GM12878 (cell line): ENCODE data around the gene NTN3. TPM values are rescaled to one million over a fixed set of nuclear protein-coding genes. Genes with fewer than 3 reads are reported as not detected.
A peak's percentile ranks its signal among the peaks of the same experiment; 100 is the strongest.

Source experiments
- CREB1 ChIP-seq: IDR thresholded peaks from 2 replicates; pipeline ENCODE4 v1.6.1; 2012; ENCODE audit warnings: low read depth, mild to moderate bottlenecking, inconsistent platforms
- EGR1 ChIP-seq, 2 experiments: IDR thresholded peaks; 1 replicate in 1 of 2; 2 replicates in 1 of 2; pipeline ENCODE4 v1.6.1; 2011 to 2012; ENCODE audit warnings: low read depth in 2 of 2, low read length in 2 of 2, borderline replicate concordance in 1 of 2, mild to moderate bottlenecking in 1 of 2, moderate library complexity in 1 of 2
- KLF5 ChIP-seq: fragments of 450-650 bp; IDR thresholded peaks from 2 replicates; pipeline ENCODE4 v1.6.1; 2014; ENCODE audit warnings: mild to moderate bottlenecking; ENCODE audit not compliant: partially characterized antibody
- LARP7 ChIP-seq: fragments of 450-650 bp; IDR thresholded peaks from 2 replicates; pipeline ENCODE4 v1.6.1; 2017; ENCODE audit warnings: mild to moderate bottlenecking
- MTA2 ChIP-seq: fragments of 450-650 bp; IDR thresholded peaks from 2 replicates; pipeline ENCODE4 v1.6.1; 2016; ENCODE audit warnings: low read depth, mild to moderate bottlenecking, moderate library complexity
- PML ChIP-seq: IDR thresholded peaks from 2 replicates; pipeline ENCODE4 v1.6.1; 2012; ENCODE audit warnings: low read length, inconsistent platforms
- POLR2AphosphoS5 ChIP-seq: IDR thresholded peaks from 2 replicates; pipeline ENCODE4 v1.6.1; 2011; ENCODE audit warnings: mild to moderate bottlenecking, low read length, inconsistent platforms
- RAD21 ChIP-seq: IDR thresholded peaks from 2 replicates; pipeline ENCODE4 v1.6.1; 2011; ENCODE audit warnings: mild to moderate bottlenecking, low read depth, low read length, moderate library complexity; ENCODE audit not compliant: insufficient read depth
- SP1 ChIP-seq: IDR thresholded peaks from one replicate; pipeline ENCODE4 v1.6.1; 2011; ENCODE audit warnings: low read depth, low read length
- STAT1 ChIP-seq: fragments of 450-650 bp; conservative IDR thresholded peaks from 2 replicates; pipeline ENCODE4 v1.6.1; 2014; ENCODE audit warnings: antibody characterized with exemption, mild to moderate bottlenecking
- ZNF24 ChIP-seq: fragments of 450-650 bp; IDR thresholded peaks from 2 replicates; pipeline ENCODE4 v1.6.1; 2017; ENCODE audit warnings: antibody characterized with exemption, mild to moderate bottlenecking
- polyA plus RNA-seq, 11 experiments: library from polyadenylated mRNA; depleted of rRNA in 4 of 11; unstranded in 6 of 11; stranded (reverse) in 5 of 11; fragments of >200 nt; fragmentation: Nextera tagmentation in 4 of 11; fragmentation: Illumina TruSeq in 1 of 11; extraction: Ambion mirVana in 4 of 11; extraction: Trizol in 1 of 11; gene quantifications; 1 replicate in 1 of 11; 2 replicates in 10 of 11; pipeline versions ENCODE4 v1.2.1 to v1.2.3, GENCODE V29; 2011 to 2016; ENCODE audit warnings: inconsistent platforms in 2 of 11, missing spikeins in 2 of 11, low read depth in 1 of 11
- total RNA-seq, 4 experiments: library from RNA; depleted of rRNA in 3 of 4; stranded (reverse); fragments of >200 nt in 3 of 4; fragmentation: Illumina TruSeq in 1 of 4; extraction: Trizol in 1 of 4; gene quantifications; 2 replicates each; pipeline versions ENCODE4 v1.2.1 to v1.2.3, GENCODE V29; 2013 to 2021
- TF ChIP-seq, protein P1 (sequence below): fragments of 450-650 bp; formaldehyde crosslinking; IDR thresholded peaks from 2 replicates; pipeline ENCODE4 v1.4.0; 2022; ENCODE audit warnings: mild to moderate bottlenecking, moderate library complexity
- TF ChIP-seq, protein P2 (sequence below): fragments of 450-650 bp; conservative IDR thresholded peaks from 2 replicates; pipeline ENCODE4 v1.6.1; 2017; ENCODE audit warnings: mild to moderate bottlenecking, moderate library complexity
- TF ChIP-seq, protein P3 (sequence below): fragments of 150-350 bp; IDR thresholded peaks from 2 replicates; pipeline ENCODE4 v1.6.1; 2014; ENCODE audit warnings: mild to moderate bottlenecking, low read depth, low read length
- TF ChIP-seq, protein P4 (sequence below): fragments of 450-650 bp; IDR thresholded peaks from 2 replicates; pipeline ENCODE4 v1.6.1; 2017; ENCODE audit warnings: antibody characterized with exemption, mild to moderate bottlenecking, moderate library complexity
- TF ChIP-seq, protein P5 (sequence below), 3 experiments: IDR thresholded peaks in 2 of 3; conservative IDR thresholded peaks in 1 of 3; 2 replicates each; pipeline ENCODE4 v1.5.1; 2011; ENCODE audit warnings: low read depth in 3 of 3, low read length in 3 of 3, mild to moderate bottlenecking in 3 of 3, control low read depth in 2 of 3, moderate library complexity in 2 of 3, inconsistent platforms in 1 of 3, mixed read lengths in 1 of 3; ENCODE audit not compliant: control insufficient read depth in 2 of 3, insufficient read depth in 1 of 3; ENCODE audit errors: extremely low read depth in 1 of 3

Gene NTN3
- total and polyA plus RNA-seq, 10 of the 15 experiments (the other 5 are each of a cell fraction or from before 2014, with no cell fraction given): 0.04 TPM; not detected in 9

DNA sequence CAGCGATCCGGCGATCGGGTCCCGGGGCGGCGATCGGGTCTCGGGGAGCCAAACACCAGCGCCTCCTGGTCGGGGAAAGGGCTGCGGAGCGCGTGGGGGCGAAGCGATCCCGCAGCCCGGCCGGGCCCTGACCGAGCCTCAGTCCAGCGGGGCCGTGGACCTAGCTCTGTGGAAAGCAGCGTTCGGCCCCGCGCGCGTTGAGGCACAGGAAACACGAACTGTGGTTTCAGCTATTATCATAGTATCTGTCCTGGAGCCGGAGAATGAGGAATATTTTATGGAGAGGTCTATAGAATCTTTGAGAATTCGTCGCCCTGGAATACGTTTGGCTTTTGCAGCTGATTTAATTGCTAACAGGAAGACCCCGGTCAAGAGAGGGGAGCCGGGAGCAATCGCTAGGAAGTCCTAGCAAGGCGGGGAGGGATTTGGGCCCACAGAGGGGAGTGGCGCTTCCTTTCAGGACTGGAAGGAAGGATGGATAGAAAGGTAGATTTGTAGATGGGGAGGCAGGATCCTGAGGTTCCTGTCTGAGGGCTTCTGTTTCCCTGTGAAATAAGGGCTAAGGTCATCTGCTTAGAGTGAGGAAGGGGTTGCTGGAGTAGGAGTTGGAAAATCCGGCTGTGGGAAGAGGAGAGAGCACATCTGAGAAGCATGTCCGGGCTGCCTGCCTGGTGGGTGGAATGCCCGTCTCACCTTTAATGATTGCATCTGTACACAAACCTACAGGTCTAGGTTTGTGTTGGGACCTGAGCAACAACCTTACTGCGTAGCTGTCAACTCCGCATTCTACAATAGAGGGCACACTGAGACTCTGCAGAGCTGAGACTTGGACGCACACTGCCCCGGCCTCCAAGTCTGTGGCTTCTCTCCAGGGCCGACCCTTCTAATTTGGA is 41.1 kb upstream of the NTN3 start (continued):
- TF ChIP-seq, protein P1, sequence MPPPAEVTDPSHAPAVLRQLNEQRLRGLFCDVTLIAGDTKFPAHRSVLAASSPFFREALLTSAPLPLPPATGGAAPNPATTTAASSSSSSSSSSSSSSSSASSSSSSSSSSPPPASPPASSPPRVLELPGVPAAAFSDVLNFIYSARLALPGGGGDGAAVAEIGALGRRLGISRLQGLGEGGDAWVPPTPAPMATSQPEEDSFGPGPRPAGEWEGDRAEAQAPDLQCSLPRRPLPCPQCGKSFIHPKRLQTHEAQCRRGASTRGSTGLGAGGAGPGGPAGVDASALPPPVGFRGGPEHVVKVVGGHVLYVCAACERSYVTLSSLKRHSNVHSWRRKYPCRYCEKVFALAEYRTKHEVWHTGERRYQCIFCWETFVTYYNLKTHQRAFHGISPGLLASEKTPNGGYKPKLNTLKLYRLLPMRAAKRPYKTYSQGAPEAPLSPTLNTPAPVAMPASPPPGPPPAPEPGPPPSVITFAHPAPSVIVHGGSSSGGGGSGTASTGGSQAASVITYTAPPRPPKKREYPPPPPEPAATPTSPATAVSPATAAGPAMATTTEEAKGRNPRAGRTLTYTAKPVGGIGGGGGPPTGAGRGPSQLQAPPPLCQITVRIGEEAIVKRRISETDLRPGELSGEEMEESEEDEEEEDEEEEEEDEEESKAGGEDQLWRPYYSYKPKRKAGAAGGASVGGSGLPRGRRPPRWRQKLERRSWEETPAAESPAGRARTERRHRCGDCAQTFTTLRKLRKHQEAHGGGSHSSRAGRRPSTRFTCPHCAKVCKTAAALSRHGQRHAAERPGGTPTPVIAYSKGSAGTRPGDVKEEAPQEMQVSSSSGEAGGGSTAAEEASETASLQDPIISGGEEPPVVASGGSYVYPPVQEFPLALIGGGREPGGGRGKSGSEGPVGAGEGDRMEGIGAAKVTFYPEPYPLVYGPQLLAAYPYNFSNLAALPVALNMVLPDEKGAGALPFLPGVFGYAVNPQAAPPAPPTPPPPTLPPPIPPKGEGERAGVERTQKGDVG (CRISPR knock-in tag): no peak
- TF ChIP-seq MTA2 (no peak), RAD21 (peak; percentile 55; the same call in 1 of the 2 replicates), PML (no peak), ZNF24 (no peak), EGR1 (IDR thresholded peaks at IDR 0.05; ENCODE audit: borderline replicate concordance in 1 of 2, low read depth in 2 of 2, low read length in 2 of 2) (no peak), KLF5 (no peak), SP1 (no peak), CREB1 (0 out of 2 replicates have a peak, but pooled peaks have one; percentile 11), STAT1 (no peak), LARP7 (no peak), POLR2AphosphoS5 (no peak)
- TF ChIP-seq, protein P2, sequence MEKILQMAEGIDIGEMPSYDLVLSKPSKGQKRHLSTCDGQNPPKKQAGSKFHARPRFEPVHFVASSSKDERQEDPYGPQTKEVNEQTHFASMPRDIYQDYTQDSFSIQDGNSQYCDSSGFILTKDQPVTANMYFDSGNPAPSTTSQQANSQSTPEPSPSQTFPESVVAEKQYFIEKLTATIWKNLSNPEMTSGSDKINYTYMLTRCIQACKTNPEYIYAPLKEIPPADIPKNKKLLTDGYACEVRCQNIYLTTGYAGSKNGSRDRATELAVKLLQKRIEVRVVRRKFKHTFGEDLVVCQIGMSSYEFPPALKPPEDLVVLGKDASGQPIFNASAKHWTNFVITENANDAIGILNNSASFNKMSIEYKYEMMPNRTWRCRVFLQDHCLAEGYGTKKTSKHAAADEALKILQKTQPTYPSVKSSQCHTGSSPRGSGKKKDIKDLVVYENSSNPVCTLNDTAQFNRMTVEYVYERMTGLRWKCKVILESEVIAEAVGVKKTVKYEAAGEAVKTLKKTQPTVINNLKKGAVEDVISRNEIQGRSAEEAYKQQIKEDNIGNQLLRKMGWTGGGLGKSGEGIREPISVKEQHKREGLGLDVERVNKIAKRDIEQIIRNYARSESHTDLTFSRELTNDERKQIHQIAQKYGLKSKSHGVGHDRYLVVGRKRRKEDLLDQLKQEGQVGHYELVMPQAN: no peak; the same call in 1 of the 2 replicates
- TF ChIP-seq, protein P3, sequence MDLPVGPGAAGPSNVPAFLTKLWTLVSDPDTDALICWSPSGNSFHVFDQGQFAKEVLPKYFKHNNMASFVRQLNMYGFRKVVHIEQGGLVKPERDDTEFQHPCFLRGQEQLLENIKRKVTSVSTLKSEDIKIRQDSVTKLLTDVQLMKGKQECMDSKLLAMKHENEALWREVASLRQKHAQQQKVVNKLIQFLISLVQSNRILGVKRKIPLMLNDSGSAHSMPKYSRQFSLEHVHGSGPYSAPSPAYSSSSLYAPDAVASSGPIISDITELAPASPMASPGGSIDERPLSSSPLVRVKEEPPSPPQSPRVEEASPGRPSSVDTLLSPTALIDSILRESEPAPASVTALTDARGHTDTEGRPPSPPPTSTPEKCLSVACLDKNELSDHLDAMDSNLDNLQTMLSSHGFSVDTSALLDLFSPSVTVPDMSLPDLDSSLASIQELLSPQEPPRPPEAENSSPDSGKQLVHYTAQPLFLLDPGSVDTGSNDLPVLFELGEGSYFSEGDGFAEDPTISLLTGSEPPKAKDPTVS: no peak
- TF ChIP-seq, protein P4, sequence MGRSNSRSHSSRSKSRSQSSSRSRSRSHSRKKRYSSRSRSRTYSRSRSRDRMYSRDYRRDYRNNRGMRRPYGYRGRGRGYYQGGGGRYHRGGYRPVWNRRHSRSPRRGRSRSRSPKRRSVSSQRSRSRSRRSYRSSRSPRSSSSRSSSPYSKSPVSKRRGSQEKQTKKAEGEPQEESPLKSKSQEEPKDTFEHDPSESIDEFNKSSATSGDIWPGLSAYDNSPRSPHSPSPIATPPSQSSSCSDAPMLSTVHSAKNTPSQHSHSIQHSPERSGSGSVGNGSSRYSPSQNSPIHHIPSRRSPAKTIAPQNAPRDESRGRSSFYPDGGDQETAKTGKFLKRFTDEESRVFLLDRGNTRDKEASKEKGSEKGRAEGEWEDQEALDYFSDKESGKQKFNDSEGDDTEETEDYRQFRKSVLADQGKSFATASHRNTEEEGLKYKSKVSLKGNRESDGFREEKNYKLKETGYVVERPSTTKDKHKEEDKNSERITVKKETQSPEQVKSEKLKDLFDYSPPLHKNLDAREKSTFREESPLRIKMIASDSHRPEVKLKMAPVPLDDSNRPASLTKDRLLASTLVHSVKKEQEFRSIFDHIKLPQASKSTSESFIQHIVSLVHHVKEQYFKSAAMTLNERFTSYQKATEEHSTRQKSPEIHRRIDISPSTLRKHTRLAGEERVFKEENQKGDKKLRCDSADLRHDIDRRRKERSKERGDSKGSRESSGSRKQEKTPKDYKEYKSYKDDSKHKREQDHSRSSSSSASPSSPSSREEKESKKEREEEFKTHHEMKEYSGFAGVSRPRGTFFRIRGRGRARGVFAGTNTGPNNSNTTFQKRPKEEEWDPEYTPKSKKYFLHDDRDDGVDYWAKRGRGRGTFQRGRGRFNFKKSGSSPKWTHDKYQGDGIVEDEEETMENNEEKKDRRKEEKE: no peak
- TF ChIP-seq, protein P5, sequence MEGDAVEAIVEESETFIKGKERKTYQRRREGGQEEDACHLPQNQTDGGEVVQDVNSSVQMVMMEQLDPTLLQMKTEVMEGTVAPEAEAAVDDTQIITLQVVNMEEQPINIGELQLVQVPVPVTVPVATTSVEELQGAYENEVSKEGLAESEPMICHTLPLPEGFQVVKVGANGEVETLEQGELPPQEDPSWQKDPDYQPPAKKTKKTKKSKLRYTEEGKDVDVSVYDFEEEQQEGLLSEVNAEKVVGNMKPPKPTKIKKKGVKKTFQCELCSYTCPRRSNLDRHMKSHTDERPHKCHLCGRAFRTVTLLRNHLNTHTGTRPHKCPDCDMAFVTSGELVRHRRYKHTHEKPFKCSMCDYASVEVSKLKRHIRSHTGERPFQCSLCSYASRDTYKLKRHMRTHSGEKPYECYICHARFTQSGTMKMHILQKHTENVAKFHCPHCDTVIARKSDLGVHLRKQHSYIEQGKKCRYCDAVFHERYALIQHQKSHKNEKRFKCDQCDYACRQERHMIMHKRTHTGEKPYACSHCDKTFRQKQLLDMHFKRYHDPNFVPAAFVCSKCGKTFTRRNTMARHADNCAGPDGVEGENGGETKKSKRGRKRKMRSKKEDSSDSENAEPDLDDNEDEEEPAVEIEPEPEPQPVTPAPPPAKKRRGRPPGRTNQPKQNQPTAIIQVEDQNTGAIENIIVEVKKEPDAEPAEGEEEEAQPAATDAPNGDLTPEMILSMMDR (IDR thresholded peaks at IDR 0.05 in 2 of 3, conservative IDR thresholded peaks at IDR 0.05 in 1 of 3; ENCODE audit: control insufficient read depth in 2 of 3, extremely low read depth in 1 of 3, insufficient read depth in 1 of 3, low read depth in 3 of 3, low read length in 3 of 3): peak; percentile 41 to 71 (median 44); a peak in 5 of 6 replicates
